Epithelial cell of proximal tubule (primary cell): ENCODE measurements around the gene CCDC97. TPM values are rescaled to one million over a fixed set of nuclear protein-coding genes. Genes with fewer than 3 reads are reported as not detected.

Experiments
- DNase-seq: peaks from one replicate; pipeline ENCODE4 v3.0.0-alpha.2; 2011; ENCODE audit warnings: low read depth
- H3K4me3 ChIP-seq: 2 replicates; pipeline ENCODE4 v1.5.1; 2011; ENCODE audit warnings: low read depth, mild to moderate bottlenecking, low read length
- total RNA-seq: library from RNA; depleted of rRNA; stranded (reverse); fragments of >200 nt; gene quantifications from 2 replicates; pipeline ENCODE4 v1.2.3, GENCODE V29; 2015
- TF ChIP-seq, protein P1 (sequence below): conservative IDR thresholded peaks from 2 replicates; pipeline ENCODE4 v1.5.1; 2012; ENCODE audit warnings: low read depth, mild to moderate bottlenecking, low read length

Gene CCDC97
- total RNA-seq, 1 donor from 2014 or later = 11.6 TPM

DNA sequence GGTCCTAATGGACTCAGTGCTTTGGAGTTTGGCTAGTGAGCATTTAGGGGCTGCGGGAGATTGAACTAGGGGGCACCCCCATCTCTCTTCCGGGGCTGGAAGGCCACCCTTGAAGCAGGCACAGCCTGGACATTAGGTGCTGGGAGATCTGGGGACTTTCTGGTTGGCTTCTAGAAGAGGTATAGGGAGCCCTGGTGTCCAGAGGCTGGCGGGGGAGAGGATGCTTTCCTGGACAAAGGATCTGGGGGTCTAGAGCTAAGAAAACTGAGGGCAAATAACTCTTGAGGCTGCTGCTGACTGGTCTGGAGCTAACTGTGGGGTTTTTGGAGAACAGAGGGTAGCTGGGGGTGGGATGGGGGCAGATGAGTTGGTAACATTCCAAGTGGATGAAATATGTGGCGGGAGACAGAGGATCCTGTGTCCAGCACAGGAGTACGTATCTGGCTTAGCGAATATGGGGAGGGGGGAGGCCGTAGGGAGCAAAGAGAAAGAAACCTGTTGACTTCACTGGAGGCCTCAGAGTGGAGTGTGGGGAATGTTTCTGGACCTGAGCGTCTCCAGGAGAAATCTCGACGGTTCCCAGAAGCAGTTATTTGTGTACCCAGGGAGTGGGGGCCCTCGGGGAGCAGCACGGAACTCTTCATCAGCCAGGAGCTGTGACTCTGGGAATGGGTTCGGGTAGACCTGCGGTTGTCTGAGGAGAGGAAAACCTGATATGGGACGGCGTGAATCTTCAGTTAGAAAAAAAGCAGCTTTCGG lies 44.4 kb upstream of the CCDC97 start:
- peak overlapping the region; percentile 91 for H3K4me3 ChIP-seq
- TF ChIP-seq, protein P1, sequence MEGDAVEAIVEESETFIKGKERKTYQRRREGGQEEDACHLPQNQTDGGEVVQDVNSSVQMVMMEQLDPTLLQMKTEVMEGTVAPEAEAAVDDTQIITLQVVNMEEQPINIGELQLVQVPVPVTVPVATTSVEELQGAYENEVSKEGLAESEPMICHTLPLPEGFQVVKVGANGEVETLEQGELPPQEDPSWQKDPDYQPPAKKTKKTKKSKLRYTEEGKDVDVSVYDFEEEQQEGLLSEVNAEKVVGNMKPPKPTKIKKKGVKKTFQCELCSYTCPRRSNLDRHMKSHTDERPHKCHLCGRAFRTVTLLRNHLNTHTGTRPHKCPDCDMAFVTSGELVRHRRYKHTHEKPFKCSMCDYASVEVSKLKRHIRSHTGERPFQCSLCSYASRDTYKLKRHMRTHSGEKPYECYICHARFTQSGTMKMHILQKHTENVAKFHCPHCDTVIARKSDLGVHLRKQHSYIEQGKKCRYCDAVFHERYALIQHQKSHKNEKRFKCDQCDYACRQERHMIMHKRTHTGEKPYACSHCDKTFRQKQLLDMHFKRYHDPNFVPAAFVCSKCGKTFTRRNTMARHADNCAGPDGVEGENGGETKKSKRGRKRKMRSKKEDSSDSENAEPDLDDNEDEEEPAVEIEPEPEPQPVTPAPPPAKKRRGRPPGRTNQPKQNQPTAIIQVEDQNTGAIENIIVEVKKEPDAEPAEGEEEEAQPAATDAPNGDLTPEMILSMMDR = no peak
- DNase-seq = no peak

DNA sequence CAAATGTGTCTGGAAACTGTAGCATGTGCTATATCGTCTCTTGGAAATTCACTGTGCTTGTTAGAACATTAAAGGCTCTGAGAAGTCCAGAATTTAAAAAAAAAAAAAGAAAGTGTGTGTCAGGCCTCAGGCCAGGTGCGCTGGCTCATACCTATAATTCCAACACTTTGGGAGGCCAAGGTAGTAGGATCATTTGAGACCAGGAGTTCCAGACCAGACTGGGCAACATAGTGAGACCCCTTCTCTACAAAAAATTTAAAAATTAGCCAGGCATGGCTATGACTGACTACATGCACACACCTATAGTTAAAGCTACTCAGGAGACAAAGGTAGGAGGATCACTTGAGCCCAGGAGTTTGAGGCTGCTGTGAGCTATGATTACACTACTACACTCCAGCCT lies 40.9 kb upstream of the CCDC97 start:
- TF ChIP-seq, protein P1 = no peak
- H3K4me3 ChIP-seq = no peak overlapping the region
- DNase-seq = no peak

DNA sequence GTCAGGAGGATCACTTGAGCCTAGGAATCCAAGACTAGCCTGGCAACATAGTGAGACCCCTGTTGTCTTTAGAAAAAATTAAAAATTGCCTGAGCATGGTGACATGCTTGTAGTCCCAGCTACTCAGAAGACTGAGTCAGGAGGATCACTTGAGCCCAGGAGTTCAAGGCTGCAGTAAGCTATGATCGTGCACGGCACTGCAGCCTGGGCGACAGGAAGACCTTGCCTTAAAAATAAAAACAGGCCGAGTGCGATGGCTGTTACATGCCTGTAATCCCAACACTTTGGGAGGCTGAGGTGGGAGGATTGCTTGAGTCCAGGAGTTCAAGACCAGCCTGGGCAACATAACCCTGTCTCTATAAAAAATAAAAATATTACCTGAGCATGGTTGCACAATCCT lies 40.4 kb upstream of the CCDC97 start:
- DNase-seq = no peak
- H3K4me3 ChIP-seq = no peak overlapping the region
- TF ChIP-seq, protein P1 = no peak

DNA sequence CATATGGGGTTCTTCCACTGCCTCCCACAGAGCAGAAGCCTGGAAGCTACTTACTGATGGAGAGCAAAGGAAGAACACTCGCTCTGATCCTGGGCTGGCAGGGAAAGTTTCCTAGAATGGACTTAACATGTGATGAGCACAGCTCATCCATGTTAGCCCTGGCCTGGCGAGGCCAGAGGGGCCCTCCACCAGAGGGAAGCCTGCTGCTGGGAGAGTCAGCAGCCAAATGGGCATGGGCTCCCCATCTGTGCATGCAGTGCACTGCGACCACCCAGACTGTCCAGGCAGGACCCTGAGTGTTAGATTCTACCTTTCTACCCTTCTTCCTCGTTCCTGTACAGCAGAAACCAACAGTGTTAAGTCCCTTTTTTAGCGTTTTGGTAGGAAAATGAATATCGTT lies 36.9 kb upstream of the CCDC97 start:
- no peak for DNase-seq
- TF ChIP-seq, protein P1 = no peak
- no peak overlapping the region for H3K4me3 ChIP-seq

DNA sequence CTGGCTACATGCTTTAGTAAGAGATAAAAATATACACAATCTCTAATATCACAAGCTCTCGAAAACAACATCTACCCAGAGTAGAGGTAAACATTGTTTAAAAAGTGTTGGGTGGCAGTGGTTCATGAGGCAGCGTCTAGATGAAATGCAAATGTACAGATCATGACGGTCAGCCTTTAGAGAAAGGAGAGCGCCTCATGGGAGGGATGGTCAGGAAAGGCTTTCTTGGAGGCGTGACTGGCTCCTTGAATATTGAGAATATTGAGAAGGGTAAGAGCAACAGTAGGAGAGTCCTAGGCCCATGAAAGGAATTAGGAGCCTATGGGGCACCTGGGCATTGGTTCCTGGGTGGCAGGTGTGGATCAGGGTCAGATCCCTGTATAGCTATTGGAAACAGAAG lies 35.2 kb upstream of the CCDC97 start:
- H3K4me3 ChIP-seq = no peak overlapping the region
- TF ChIP-seq, protein P1 = no peak
- DNase-seq = no peak

DNA sequence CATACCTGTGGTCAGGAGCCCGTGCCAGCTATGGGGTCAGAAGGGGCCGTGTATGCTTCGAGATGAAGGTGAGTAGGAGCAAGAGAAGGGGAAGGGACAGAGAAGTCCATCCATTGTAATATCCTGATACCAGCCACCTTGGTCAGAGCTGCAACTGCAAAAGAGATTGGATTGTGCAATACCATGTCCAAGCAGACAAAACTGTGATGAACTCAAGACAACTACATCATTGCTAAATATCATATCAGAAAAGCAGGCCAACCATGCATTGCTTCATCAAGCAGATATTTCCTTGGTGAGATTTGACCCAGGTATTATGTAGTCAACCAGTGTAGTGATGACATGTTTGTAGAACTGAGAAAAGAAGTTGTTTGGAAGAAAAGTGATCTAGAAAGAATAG lies 33.7 kb upstream of the CCDC97 start:
- no peak for DNase-seq
- TF ChIP-seq, protein P1 = no peak
- H3K4me3 ChIP-seq = no peak overlapping the region

DNA sequence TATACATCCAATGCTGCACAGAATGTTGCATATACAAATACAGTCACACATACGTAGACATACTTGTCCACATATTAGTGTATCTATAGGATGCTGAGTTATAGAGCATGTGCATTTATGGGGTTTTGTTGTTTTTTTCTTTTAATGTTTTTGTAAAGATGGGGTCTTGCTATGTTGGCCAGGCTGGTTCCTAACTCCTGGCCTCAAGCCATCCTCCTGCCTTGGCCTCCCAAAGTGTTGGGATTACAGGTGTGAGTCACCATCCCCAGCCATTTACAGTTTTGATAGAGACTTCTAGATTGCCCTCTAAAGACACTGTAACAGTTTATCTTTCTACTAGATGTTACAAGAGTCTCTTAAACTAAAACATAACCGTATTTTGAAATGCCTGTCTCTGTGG lies 31.5 kb upstream of the CCDC97 start:
- TF ChIP-seq, protein P1 = no peak
- H3K4me3 ChIP-seq = no peak overlapping the region
- DNase-seq = no peak
